Measurements from ENCODE around the gene PTPN1.

Gene PTPN1

GRCh38 chr20:50550531-50550930 is 40.3 kb downstream of the PTPN1 start:
- no peak overlapping the region for H3K4me2 ChIP-seq (ENCODE audit: low read length)
- H3F3A ChIP-seq (ENCODE audit: insufficient read depth, low read length), result no peaks in the 10 kb centered on the region
- H2AFZ ChIP-seq (ENCODE audit: low read length), result no peak overlapping the region
- no peaks in the 10 kb centered on the region for H3K27me3 ChIP-seq (ENCODE audit: insufficient read depth, low read length)
- H3K4me3 ChIP-seq (ENCODE audit: low read depth, low read length, poor library complexity, severe bottlenecking), result no peak overlapping the region
- peaks cover 14% of the 10 kb centered on the region for H3K4me1 ChIP-seq (ENCODE audit: insufficient read depth, low read length, severe bottlenecking)
- H3K9me2 ChIP-seq (ENCODE audit: low read depth, low read length), result no peaks in the 10 kb centered on the region
- H4K20me1 ChIP-seq (ENCODE audit: insufficient read depth, low read length), result no peaks in the 10 kb centered on the region
- no peak overlapping the region for H3K9ac ChIP-seq (ENCODE audit: low read length)
- H3K27ac ChIP-seq (ENCODE audit: low read depth, low read length, poor library complexity, severe bottlenecking), result no peak overlapping the region
- H3K36me3 ChIP-seq (ENCODE audit: insufficient read depth, low read length), result no peaks in the 10 kb centered on the region
- TF ChIP-seq CTCF (IDR thresholded peaks at IDR 0.05; ENCODE audit: low read length), result no peak
- no peak for TF ChIP-seq EZH2 (IDR thresholded peaks at IDR 0.05; ENCODE audit: borderline replicate concordance, low read length)
- H3K79me2 ChIP-seq (ENCODE audit: insufficient read depth, low read length), result no peaks in the 10 kb centered on the region; the same call in 1 of the 2 replicates
- peaks cover 3% of the 10 kb centered on the region; the same call in 1 of the 2 replicates for H3K9me3 ChIP-seq (ENCODE audit: low read length)

GRCh38 chr20:50551288-50551687 is 41.1 kb downstream of the PTPN1 start:
- no peak overlapping the region for H2AFZ ChIP-seq (ENCODE audit: low read length)
- H3K4me1 ChIP-seq (ENCODE audit: insufficient read depth, low read length, severe bottlenecking), result peaks cover 7% of the 10 kb centered on the region
- no peaks in the 10 kb centered on the region for H3K36me3 ChIP-seq (ENCODE audit: insufficient read depth, low read length)
- H4K20me1 ChIP-seq (ENCODE audit: insufficient read depth, low read length), result no peaks in the 10 kb centered on the region
- no peak for TF ChIP-seq CTCF (IDR thresholded peaks at IDR 0.05; ENCODE audit: low read length)
- no peak for TF ChIP-seq EZH2 (IDR thresholded peaks at IDR 0.05; ENCODE audit: borderline replicate concordance, low read length)
- peaks cover 3% of the 10 kb centered on the region; the same call in 1 of the 2 replicates for H3K9me3 ChIP-seq (ENCODE audit: low read length)
- no peak overlapping the region for H3K4me3 ChIP-seq (ENCODE audit: low read depth, low read length, poor library complexity, severe bottlenecking)
- H3F3A ChIP-seq (ENCODE audit: insufficient read depth, low read length), result no peaks in the 10 kb centered on the region
- H3K27ac ChIP-seq (ENCODE audit: low read depth, low read length, poor library complexity, severe bottlenecking), result no peak overlapping the region
- H3K4me2 ChIP-seq (ENCODE audit: low read length), result no peak overlapping the region
- H3K79me2 ChIP-seq (ENCODE audit: insufficient read depth, low read length), result no peaks in the 10 kb centered on the region; the same call in 1 of the 2 replicates
- H3K27me3 ChIP-seq (ENCODE audit: insufficient read depth, low read length), result no peaks in the 10 kb centered on the region
- no peaks in the 10 kb centered on the region for H3K9me2 ChIP-seq (ENCODE audit: low read depth, low read length)
- no peak overlapping the region for H3K9ac ChIP-seq (ENCODE audit: low read length)

GRCh38 chr20:50552979-50553378 is 42.8 kb downstream of the PTPN1 start:
- Histone ChIP-seq H4K20me1 (ENCODE audit: insufficient read depth, low read length) (no peaks in the 10 kb centered on the region), H3K9ac (ENCODE audit: low read length) (no peak overlapping the region), H3K9me3 (ENCODE audit: low read length) (peaks cover 3% of the 10 kb centered on the region; the same call in 1 of the 2 replicates), H3F3A (ENCODE audit: insufficient read depth, low read length) (no peaks in the 10 kb centered on the region), H2AFZ (ENCODE audit: low read length) (no peak overlapping the region), H3K4me3 (ENCODE audit: low read depth, low read length, poor library complexity, severe bottlenecking) (no peak overlapping the region), H3K36me3 (ENCODE audit: insufficient read depth, low read length) (no peaks in the 10 kb centered on the region), H3K4me1 (ENCODE audit: insufficient read depth, low read length, severe bottlenecking) (no peaks in the 10 kb centered on the region), H3K9me2 (ENCODE audit: low read depth, low read length) (no peaks in the 10 kb centered on the region), H3K27me3 (ENCODE audit: insufficient read depth, low read length) (no peaks in the 10 kb centered on the region), H3K4me2 (ENCODE audit: low read length) (no peak overlapping the region), H3K27ac (ENCODE audit: low read depth, low read length, poor library complexity, severe bottlenecking) (no peak overlapping the region), H3K79me2 (ENCODE audit: insufficient read depth, low read length) (no peaks in the 10 kb centered on the region; the same call in 1 of the 2 replicates)
- TF ChIP-seq EZH2 (IDR thresholded peaks at IDR 0.05; ENCODE audit: borderline replicate concordance, low read length) (no peak), CTCF (IDR thresholded peaks at IDR 0.05; ENCODE audit: low read length) (no peak)
